HepG2 (cell line): Measurements from ENCODE around the gene ESPN. TPM values are rescaled to one million over a fixed set of nuclear protein-coding genes. Genes with fewer than 3 reads are reported as not detected.

Experiments used
- AKAP8 ChIP-seq: sonication (generic); formaldehyde crosslinking; IDR thresholded peaks from 2 replicates; pipeline ENCODE4 v1.5.1; 2020; ENCODE audit warnings: mild to moderate bottlenecking, missing genetic modification reagents
- BHLHE40 ChIP-seq: IDR thresholded peaks from 2 replicates; pipeline ENCODE4 v1.6.1; 2011; ENCODE audit warnings: low read length, improper control_type of control experiment
- BORCS8-MEF2B ChIP-seq: sonication (generic); formaldehyde crosslinking; IDR thresholded peaks from 2 replicates; pipeline ENCODE4 v1.8.0; 2022; ENCODE audit warnings: mild to moderate bottlenecking, missing genetic modification reagents
- CBX2 ChIP-seq, 2 experiments: fragments of 200-600 bp in 1 of 2; sonication (generic); formaldehyde crosslinking in 1 of 2; IDR thresholded peaks; 2 replicates each; pipeline versions ENCODE4 v1.7.0 to v1.8.1; 2018 to 2022; ENCODE audit warnings: low read depth in 2 of 2, low read length in 1 of 2, mild to moderate bottlenecking in 1 of 2, missing genetic modification reagents in 1 of 2
- CEBPB ChIP-seq: IDR thresholded peaks from 2 replicates; pipeline ENCODE4 v1.6.1; 2011; ENCODE audit warnings: low read depth, low read length, improper control_type of control experiment, borderline replicate concordance
- CENPX ChIP-seq: sonication (generic); formaldehyde crosslinking; IDR thresholded peaks from 2 replicates; pipeline ENCODE4 v1.9.0; 2021; ENCODE audit warnings: mild to moderate bottlenecking, missing genetic modification reagents, moderate library complexity
- ESRRA ChIP-seq: sonication (generic); formaldehyde crosslinking; IDR thresholded peaks from 2 replicates; pipeline ENCODE4 v1.5.1; 2020; ENCODE audit warnings: mild to moderate bottlenecking, low read depth, missing genetic modification reagents
- HES4 ChIP-seq: sonication (generic); formaldehyde crosslinking; IDR thresholded peaks from 2 replicates; pipeline ENCODE4 v1.9.0; 2021; ENCODE audit warnings: mild to moderate bottlenecking, missing genetic modification reagents, borderline replicate concordance
- MAX ChIP-seq: IDR thresholded peaks from 2 replicates; pipeline ENCODE4 v1.6.1; 2012; ENCODE audit warnings: inconsistent platforms
- MTA3 ChIP-seq: sonication (generic); formaldehyde crosslinking; IDR thresholded peaks from 2 replicates; pipeline ENCODE4 v1.4.0; 2020; ENCODE audit warnings: missing genetic modification reagents
- NR3C1 ChIP-seq: sonication (generic); formaldehyde crosslinking; IDR thresholded peaks from 2 replicates; pipeline ENCODE4 v1.4.0; 2020; ENCODE audit warnings: missing genetic modification reagents
- PLRG1 ChIP-seq: fragments of 450-650 bp; conservative IDR thresholded peaks from 2 replicates; pipeline ENCODE4 v1.6.1; 2016
- POLR2G ChIP-seq: fragments of 200-400 bp; formaldehyde crosslinking; IDR thresholded peaks from 2 replicates; pipeline ENCODE4 v1.6.1; 2018; ENCODE audit warnings: mild to moderate bottlenecking, low read depth, low read length, moderate library complexity
- RARA ChIP-seq: IDR thresholded peaks from 2 replicates; pipeline ENCODE4 v1.6.1; 2016; ENCODE audit warnings: missing genetic modification reagents, missing compliant biosample characterization
- RORA ChIP-seq: sonication (generic); formaldehyde crosslinking; IDR thresholded peaks from 2 replicates; pipeline ENCODE4 v1.5.0; 2020; ENCODE audit warnings: mild to moderate bottlenecking, missing genetic modification reagents, moderate library complexity
- SNRNP70 ChIP-seq: fragments of 200-400 bp; formaldehyde crosslinking; IDR thresholded peaks from 2 replicates; pipeline ENCODE4 v1.6.1; 2017; ENCODE audit warnings: mild to moderate bottlenecking, low read depth, low read length, moderate library complexity
- ZBTB44 ChIP-seq: sonication (generic); formaldehyde crosslinking; IDR thresholded peaks from 2 replicates; pipeline ENCODE4 v1.4.0; 2020; ENCODE audit warnings: missing genetic modification reagents
- ZFP37 ChIP-seq: sonication (generic); formaldehyde crosslinking; IDR thresholded peaks from 2 replicates; pipeline ENCODE4 v1.4.0; 2020; ENCODE audit warnings: missing genetic modification reagents, borderline replicate concordance
- ZNF607 ChIP-seq: sonication (generic); formaldehyde crosslinking; IDR thresholded peaks from 2 replicates; pipeline ENCODE4 v1.5.1; 2020; ENCODE audit warnings: missing genetic modification reagents, mild to moderate bottlenecking, borderline replicate concordance
- ZNF644 ChIP-seq: IDR thresholded peaks from 2 replicates; pipeline ENCODE4 v1.6.1; 2016; ENCODE audit warnings: low read depth
- ZNF652 ChIP-seq: IDR thresholded peaks from 2 replicates; pipeline ENCODE4 v1.6.1; 2016; ENCODE audit warnings: low read depth, borderline replicate concordance
- ZNF687 ChIP-seq: sonication (generic); formaldehyde crosslinking; IDR thresholded peaks from 2 replicates; pipeline ENCODE4 v1.5.1; 2020; ENCODE audit warnings: mild to moderate bottlenecking, missing genetic modification reagents, moderate library complexity
- ZNF740 ChIP-seq: sonication (generic); formaldehyde crosslinking; IDR thresholded peaks from 2 replicates; pipeline ENCODE4 v1.4.0; 2020; ENCODE audit warnings: missing genetic modification reagents
- ZNF790 ChIP-seq: sonication (generic); formaldehyde crosslinking; IDR thresholded peaks from 2 replicates; pipeline ENCODE4 v1.8.0; 2022; ENCODE audit warnings: missing genetic modification reagents, mild to moderate bottlenecking, borderline replicate concordance
- ZNF878 ChIP-seq: sonication (generic); formaldehyde crosslinking; IDR thresholded peaks from 2 replicates; pipeline ENCODE4 v1.8.1; 2023; ENCODE audit warnings: mild to moderate bottlenecking, missing genetic modification reagents, moderate library complexity
- polyA plus RNA-seq, 8 experiments: library from polyadenylated mRNA; depleted of rRNA in 3 of 8; stranded (reverse) in 7 of 8; unstranded in 1 of 8; fragments of >200 nt; fragmentation: Illumina TruSeq in 4 of 8; extraction: Trizol in 4 of 8; gene quantifications; 2 replicates each; pipeline versions ENCODE4 v1.2.1 to v1.2.3, GENCODE V29; 2011 to 2016; ENCODE audit warnings: low read depth in 4 of 8, missing spikeins in 1 of 8, mixed read lengths in 1 of 8; ENCODE audit not compliant: insufficient read depth in 1 of 8
- total RNA-seq, 5 experiments: library from RNA; depleted of rRNA; stranded (reverse); fragments of >200 nt; fragmentation: Illumina TruSeq; extraction: Trizol; gene quantifications; 2 replicates each; pipeline ENCODE4 v1.2.3, GENCODE V29; 2016; ENCODE audit warnings: low read depth in 1 of 5

ESPN gene
- total and polyA plus RNA-seq, 2 of the 13 experiments (the other 11 are each of a cell fraction or from before 2014, with no cell fraction given): 48.6 to 54.2 TPM

GRCh38 chr1:6450943-6451373 lies 26.4 kb downstream of the ESPN start (continued):
- TF ChIP-seq ZNF878 (CRISPR knock-in tag) (no peak), BHLHE40 (no peak), CENPX (CRISPR knock-in tag) (no peak), ESRRA (CRISPR knock-in tag) (peak; percentile 67; the same call in 1 of the 2 replicates), NR3C1 (CRISPR knock-in tag) (no peak), POLR2G (peak; percentile 61; the same call in 1 of the 2 replicates), ZNF644 (0 out of 2 replicates have a peak, but pooled peaks have one; percentile 64), ZNF790 (CRISPR knock-in tag) (no peak), ZBTB44 (CRISPR knock-in tag) (no peak), ZFP37 (CRISPR knock-in tag) (no peak), CBX2 (IDR thresholded peaks at IDR 0.05; ENCODE audit: low read depth, low read length) (no peak), CBX2 (CRISPR knock-in tag; IDR thresholded peaks at IDR 0.05; ENCODE audit: low read depth) (no peak), MTA3 (CRISPR knock-in tag) (no peak), PLRG1 (no peak), ZNF652 (CRISPR knock-in tag) (no peak), RORA (CRISPR knock-in tag) (no peak), ZNF740 (CRISPR knock-in tag) (no peak), CEBPB (no peak; the same call in 1 of the 2 replicates), AKAP8 (CRISPR knock-in tag) (peak; percentile 85), BORCS8-MEF2B (CRISPR knock-in tag) (no peak; the same call in 1 of the 2 replicates), RARA (CRISPR knock-in tag) (peak; percentile 75), ZNF687 (CRISPR knock-in tag) (peak; percentile 86), SNRNP70 (no peak), ZNF607 (CRISPR knock-in tag) (no peak), HES4 (no peak), MAX (no peak)
